Measurements from ENCODE around the gene DUSP5. TPM values are rescaled to one million over a fixed set of nuclear protein-coding genes. Genes with fewer than 3 reads are reported as not detected.

Gene DUSP5
- total and polyA plus RNA-seq, 2 of the 4 experiments (the other 2 are of a cell fraction): 42.1 to 48.1 TPM

- H3K23ac ChIP-seq (ENCODE audit: low read depth, low read length): peak overlapping the region; percentile 20; the same call in 1 of the 2 replicates
- H3K9ac ChIP-seq (ENCODE audit: low read depth, low read length): no peak overlapping the region
- H2AFZ ChIP-seq (replicated peaks; ENCODE audit: low read length, poor library complexity): peak overlapping the region; percentile 69
- H2BK5ac ChIP-seq (ENCODE audit: low read depth, low read length, poor library complexity, severe bottlenecking): no peak overlapping the region
- peak overlapping the region; percentile 58; the same call in 1 of the 2 replicates for H3K14ac ChIP-seq (replicated peaks; ENCODE audit: low read depth, low read length)
- no peak overlapping the region for H3K27ac ChIP-seq (ENCODE audit: insufficient read depth, low read length)
- CTCF ChIA-PET: interaction anchor here (0.6 kb wide), 1 partner anchor 44 kb away, joined by 4 read pairs; no protein-coding TSS in a partner anchor
- H2BK20ac ChIP-seq (ENCODE audit: low read depth, low read length): peak overlapping the region; percentile 86
- H3K36me3 ChIP-seq (ENCODE audit: control insufficient read depth, insufficient read depth, low read length): no peaks in the 10 kb centered on the region
- H3K18ac ChIP-seq (ENCODE audit: low read depth, low read length): no peak overlapping the region
- peaks cover 43% of the 10 kb centered on the region for H3K9me1 ChIP-seq (ENCODE audit: insufficient read depth, low read length)
- no peak overlapping the region for H2AK9ac ChIP-seq (replicated peaks; ENCODE audit: low read depth, low read length, poor library complexity)
- peak overlapping the region; percentile 72 for H3K4ac ChIP-seq (ENCODE audit: low read depth, low read length)
- POLR2A ChIA-PET (ENCODE audit: unreplicated experiment): no interaction called here
- H2BK15ac ChIP-seq (ENCODE audit: low read depth, low read length): peak overlapping the region; percentile 84; the same call in 1 of the 3 replicates
- TF ChIP-seq MAZ (IDR thresholded peaks at IDR 0.05; ENCODE audit: borderline replicate concordance, low read depth, low read length) (peak; percentile 22; the same call in 1 of the 2 replicates), POLR2A (IDR thresholded peaks at IDR 0.05; ENCODE audit: low read depth, low read length) (peak; percentile 71), FOS (IDR thresholded peaks at IDR 0.05; ENCODE audit: low read depth, low read length) (0 out of 2 replicates have a peak, but pooled peaks have one; percentile 40), NFE2L2 (IDR thresholded peaks at IDR 0.05; ENCODE audit: low read depth, low read length) (no peak), RCOR1 (IDR thresholded peaks at IDR 0.05; ENCODE audit: insufficient replicate concordance, low read length) (no peak), USF2 (IDR thresholded peaks at IDR 0.05; ENCODE audit: low read depth, low read length) (peak; percentile 4; the same call in 1 of the 2 replicates)
- TF ChIP-seq, protein P1, sequence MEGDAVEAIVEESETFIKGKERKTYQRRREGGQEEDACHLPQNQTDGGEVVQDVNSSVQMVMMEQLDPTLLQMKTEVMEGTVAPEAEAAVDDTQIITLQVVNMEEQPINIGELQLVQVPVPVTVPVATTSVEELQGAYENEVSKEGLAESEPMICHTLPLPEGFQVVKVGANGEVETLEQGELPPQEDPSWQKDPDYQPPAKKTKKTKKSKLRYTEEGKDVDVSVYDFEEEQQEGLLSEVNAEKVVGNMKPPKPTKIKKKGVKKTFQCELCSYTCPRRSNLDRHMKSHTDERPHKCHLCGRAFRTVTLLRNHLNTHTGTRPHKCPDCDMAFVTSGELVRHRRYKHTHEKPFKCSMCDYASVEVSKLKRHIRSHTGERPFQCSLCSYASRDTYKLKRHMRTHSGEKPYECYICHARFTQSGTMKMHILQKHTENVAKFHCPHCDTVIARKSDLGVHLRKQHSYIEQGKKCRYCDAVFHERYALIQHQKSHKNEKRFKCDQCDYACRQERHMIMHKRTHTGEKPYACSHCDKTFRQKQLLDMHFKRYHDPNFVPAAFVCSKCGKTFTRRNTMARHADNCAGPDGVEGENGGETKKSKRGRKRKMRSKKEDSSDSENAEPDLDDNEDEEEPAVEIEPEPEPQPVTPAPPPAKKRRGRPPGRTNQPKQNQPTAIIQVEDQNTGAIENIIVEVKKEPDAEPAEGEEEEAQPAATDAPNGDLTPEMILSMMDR (conservative IDR thresholded peaks at IDR 0.05; ENCODE audit: low read depth, low read length): no peak
- in situ Hi-C loops (cut with MboI; ENCODE audit: low sequenced_read_pairs): no loop called here
- peaks cover 7% of the 10 kb centered on the region; the same call in 1 of the 2 replicates for H4K20me1 ChIP-seq (ENCODE audit: insufficient read depth, low read length)
- no peak overlapping the region for H3K4me2 ChIP-seq (ENCODE audit: low read depth, low read length)
- peaks cover 0 to 34% of the 10 kb centered on the region in 2 experiments; a peak in 2 of 4 replicates for H3K79me1 ChIP-seq (ENCODE audit: low read depth in 1 of 2, low read length in 2 of 2)
- dilution Hi-C loops (cut with HindIII; ENCODE audit: low sequenced_read_pairs, unreplicated experiment): no loop called here
- 0 out of 4 replicates have a peak overlapping the region, but pooled peaks of 1 of the 2 experiments have one; percentile 11 for H4K8ac ChIP-seq (ENCODE audit: low read depth in 2 of 2, low read length in 2 of 2)
- H4K91ac ChIP-seq (ENCODE audit: insufficient read depth, low read depth, low read length): no peak overlapping the region; the same call in 1 of the 2 replicates
- H3K4me3 ChIP-seq (ENCODE audit: insufficient read depth, low read depth, low read length): no peak overlapping the region
- H3K27me3 ChIP-seq (ENCODE audit: control insufficient read depth, insufficient read depth, low read length): no peaks in the 10 kb centered on the region
- no TSS peak for BruUV-seq (replicated peaks)
- no peaks in the 10 kb centered on the region for H3K9me3 ChIP-seq (ENCODE audit: control insufficient read depth, insufficient read depth, low read length)
- H3K4me1 ChIP-seq (ENCODE audit: control insufficient read depth, insufficient read depth, low read length): peaks cover 21% of the 10 kb centered on the region
- H2AK5ac ChIP-seq (ENCODE audit: low read depth, low read length): peak overlapping the region; percentile 91
- no peak overlapping the region for H3K56ac ChIP-seq (ENCODE audit: extremely low read depth, insufficient read depth, low read length)
- intact Hi-C loops (cut with micrococcal nuclease): no loop called here
- H2BK120ac ChIP-seq (ENCODE audit: low read depth, low read length): peak overlapping the region; percentile 60
- no CpG with 5 or more reads among the region's 9 CpGs for WGBS, 2 experiments (ENCODE audit: extremely low coverage in 2 of 2, insufficient read length in 1 of 2)
- peak; percentile 80 for DNase-seq
- peak; percentile 54 for ATAC-seq (ENCODE audit: low read depth)
- no peak overlapping the region; the same call in 1 of the 2 replicates for H4K5ac ChIP-seq (ENCODE audit: low read depth, low read length)
These were observed 27.9 kb downstream of the DUSP5 start for GRCh38 chr10:110525349-110526260.
